COR-L47 (cell line): ENCODE results near the gene PRG2.
"Not testable (repeated sequence)": the region's sequence is repeated elsewhere in the genome, so short reads cannot be mapped to it uniquely, and the experiment has no call there.

Experiments used
- DNase-seq: peaks from one replicate; lab custom pipeline; 2025; lab: John Stamatoyannopoulos, UW

PRG2 gene

GRCh38 chr11:57419146-57419545 lies 28.7 kb upstream of the PRG2 start:
- DNase-seq, result no peak

- no peak for DNase-seq
These were observed 27.7 kb upstream of the PRG2 start for GRCh38 chr11:57418131-57418530.

- no peak for DNase-seq
These were observed 26.6 kb upstream of the PRG2 start for GRCh38 chr11:57417056-57417455.

- no peak for DNase-seq
These were observed 26.0 kb upstream of the PRG2 start for GRCh38 chr11:57416436-57416835.

- no peak for DNase-seq
These were observed 24.3 kb upstream of the PRG2 start for GRCh38 chr11:57414612-57415212.

GRCh38 chr11:57413681-57414080 lies 23.2 kb upstream of the PRG2 start:
- DNase-seq, result no peak

- no peak for DNase-seq
These were observed 19.8 kb upstream of the PRG2 start for GRCh38 chr11:57410287-57410686.

- DNase-seq, result no peak
These were observed 19.1 kb upstream of the PRG2 start for GRCh38 chr11:57409321-57410100.

- DNase-seq, result no peak
These were observed 18.3 kb upstream of the PRG2 start for GRCh38 chr11:57408771-57409170.

- no peak for DNase-seq
These were observed 17.6 kb upstream of the PRG2 start for GRCh38 chr11:57407941-57408475.

GRCh38 chr11:57407010-57407920 lies 16.8 kb upstream of the PRG2 start:
- no peak for DNase-seq

- no peak for DNase-seq
These were observed 16.0 kb upstream of the PRG2 start for GRCh38 chr11:57406337-57406904.

GRCh38 chr11:57405271-57405860 lies 14.9 kb upstream of the PRG2 start:
- DNase-seq, result no peak

GRCh38 chr11:57403802-57404147 lies 13.3 kb upstream of the PRG2 start:
- DNase-seq, result no peak

- DNase-seq, result not testable (repeated sequence)
These were observed 12.8 kb upstream of the PRG2 start for GRCh38 chr11:57403003-57403801.

- DNase-seq, result no peak
These were observed 11.9 kb upstream of the PRG2 start for GRCh38 chr11:57402188-57403002.

GRCh38 chr11:57399972-57400578 lies 9.6 kb upstream of the PRG2 start:
- DNase-seq, result no peak

GRCh38 chr11:57399221-57399620 lies 8.8 kb upstream of the PRG2 start:
- DNase-seq, result no peak

- DNase-seq, result no peak
These were observed 7.0 kb upstream of the PRG2 start for GRCh38 chr11:57397394-57397990.
